Adipocyte (in vitro differentiated cells): Measurements from ENCODE around the gene PANK1.
"Not testable (repeated sequence)": the region's sequence is repeated elsewhere in the genome, so short reads cannot be mapped to it uniquely, and the experiment has no call there.

Source experiments
- DNase-seq: peaks from one replicate; pipeline ENCODE4 v3.0.0-alpha.2; 2015; ENCODE audit warnings: low read depth
- H3K27me3 ChIP-seq: replicated peaks from 2 replicates; pipeline ENCODE4 v1.7.0; 2013; ENCODE audit warnings: mild to moderate bottlenecking, low read length, moderate library complexity; ENCODE audit not compliant: control insufficient read depth, insufficient read depth
- H3K36me3 ChIP-seq: 2 replicates; pipeline ENCODE4 v1.7.0; 2013; ENCODE audit warnings: low read length, mild to moderate bottlenecking, moderate library complexity; ENCODE audit not compliant: control insufficient read depth, insufficient read depth, severe bottlenecking
- H3K4me1 ChIP-seq: 2 replicates; pipeline ENCODE4 v1.7.0; 2013; ENCODE audit warnings: mild to moderate bottlenecking, low read length, moderate library complexity; ENCODE audit not compliant: control insufficient read depth, insufficient read depth
- H3K4me3 ChIP-seq: 2 replicates; pipeline ENCODE4 v1.7.0; 2013; ENCODE audit warnings: mild to moderate bottlenecking, low read length, moderate library complexity
- H3K9ac ChIP-seq: 2 replicates; pipeline ENCODE4 v1.7.0; 2013; ENCODE audit warnings: mild to moderate bottlenecking, low read length, moderate library complexity
- H3K9me3 ChIP-seq: 2 replicates; pipeline ENCODE4 v1.7.0; 2013; ENCODE audit warnings: mild to moderate bottlenecking, low read length, moderate library complexity; ENCODE audit not compliant: control insufficient read depth

The PANK1 gene

DNA sequence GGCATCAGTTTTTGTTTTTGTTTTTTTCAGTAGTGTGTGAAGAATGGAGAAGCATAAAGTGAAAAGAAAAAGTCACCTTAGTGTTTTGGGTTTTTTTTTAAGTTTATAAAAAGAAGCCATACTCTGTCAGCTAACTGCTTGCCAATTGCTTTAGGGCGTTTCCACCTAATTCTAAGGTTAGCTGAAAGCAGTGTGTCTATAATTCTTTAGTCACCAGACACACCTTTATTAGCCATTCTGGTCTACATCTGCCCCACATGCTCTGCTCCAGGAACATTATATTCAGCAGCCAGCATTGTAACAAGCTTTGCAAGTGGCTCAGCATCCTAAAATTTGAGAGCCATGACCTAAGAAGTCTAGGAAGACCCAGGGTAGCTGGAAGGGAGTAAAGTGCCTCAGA is 95.5 kb downstream of the PANK1 start:
- H3K4me1 ChIP-seq = peaks cover 13% of the 10 kb centered on the region
- H3K9me3 ChIP-seq = peaks cover 2% of the 10 kb centered on the region
- no peak overlapping the region for H3K4me3 ChIP-seq
- H3K9ac ChIP-seq = no peak overlapping the region
- H3K27me3 ChIP-seq = peaks cover 10% of the 10 kb centered on the region
- H3K36me3 ChIP-seq = no peaks in the 10 kb centered on the region
- DNase-seq = no peak

DNA sequence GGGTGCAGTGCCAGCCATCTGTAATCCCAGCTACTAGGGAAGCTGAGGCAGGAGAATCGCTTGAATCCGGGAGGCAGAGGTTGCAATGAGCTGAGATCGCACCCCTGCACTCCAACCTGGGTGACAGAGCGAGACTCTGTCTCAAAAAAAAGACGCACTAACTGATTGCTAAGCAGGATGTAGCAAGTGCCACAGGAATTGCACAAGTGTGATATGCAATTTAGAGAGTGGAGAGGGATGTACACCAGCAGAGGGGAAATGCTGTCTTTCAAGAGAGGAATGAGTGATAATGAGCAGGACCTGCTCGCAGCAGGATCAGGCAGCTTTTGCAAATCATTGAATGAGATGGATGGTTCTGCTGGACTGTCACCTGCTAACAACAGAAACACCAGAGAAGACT is 96.4 kb downstream of the PANK1 start:
- no peak for DNase-seq
- Histone ChIP-seq H3K4me1 (peaks cover 13% of the 10 kb centered on the region), H3K9ac (no peak overlapping the region), H3K4me3 (no peak overlapping the region), H3K36me3 (no peaks in the 10 kb centered on the region), H3K27me3 (peaks cover 10% of the 10 kb centered on the region), H3K9me3 (peaks cover 2% of the 10 kb centered on the region)

DNA sequence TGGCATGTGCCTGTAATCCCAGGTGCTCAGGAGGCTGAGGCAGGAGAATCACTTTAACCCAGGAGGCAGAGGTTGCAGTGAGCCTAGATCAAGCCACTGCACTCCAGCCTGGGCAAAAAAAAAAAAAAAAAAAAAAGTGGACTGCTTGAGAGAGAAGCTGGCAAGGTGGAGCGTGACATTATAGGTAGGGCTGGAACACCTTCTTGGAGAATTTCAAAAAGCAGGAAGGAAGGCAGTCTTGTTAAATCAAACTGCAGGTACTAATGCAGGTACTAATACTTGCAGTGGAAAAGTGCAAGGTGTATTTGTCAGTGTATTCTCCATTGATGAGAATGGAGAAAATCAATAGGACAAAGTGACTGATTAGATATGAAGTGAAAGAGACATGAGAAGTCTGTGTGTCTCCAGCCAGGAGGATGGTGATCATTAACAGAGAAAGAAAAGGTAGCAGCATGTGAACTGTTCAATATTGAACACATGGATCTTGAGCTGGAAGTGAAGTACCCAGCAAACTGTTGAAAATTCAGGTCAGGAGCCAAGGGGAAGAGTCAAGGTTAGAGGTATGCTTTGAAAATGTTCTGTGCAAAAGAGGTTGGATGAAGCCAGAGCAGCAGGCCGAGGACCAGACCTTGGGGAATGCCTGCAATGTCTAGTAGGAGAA is 97.1 kb downstream of the PANK1 start:
- Histone ChIP-seq H3K4me1 (peaks cover 8% of the 10 kb centered on the region), H3K9ac (no peak overlapping the region)

DNA sequence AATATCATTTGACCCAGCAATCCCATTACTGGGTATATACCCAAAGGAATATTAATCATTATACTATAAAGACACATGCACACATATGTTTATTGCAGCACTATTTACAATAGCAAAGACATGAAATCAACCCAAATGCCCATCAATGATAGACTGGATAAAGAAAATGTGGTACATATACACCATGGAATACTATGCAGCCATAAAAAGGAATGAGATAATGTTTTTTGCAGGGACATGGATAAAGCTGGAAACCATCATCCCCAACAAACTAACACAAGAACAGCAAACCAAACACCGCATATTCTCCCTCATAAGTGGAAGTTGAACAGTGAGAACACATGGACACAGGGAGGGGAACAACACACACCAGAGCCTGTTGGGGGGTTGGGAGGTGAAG is 98.4 kb downstream of the PANK1 start:
- H3K9me3 ChIP-seq = not testable (repeated sequence)

More for the DNA sequence above, 97.1 kb downstream of the PANK1 start:
- Histone ChIP-seq H3K27me3 (peaks cover 10% of the 10 kb centered on the region), H3K9me3 (peaks cover 2% of the 10 kb centered on the region), H3K4me3 (no peak overlapping the region), H3K36me3 (no peaks in the 10 kb centered on the region)
- no peak for DNase-seq

DNA sequence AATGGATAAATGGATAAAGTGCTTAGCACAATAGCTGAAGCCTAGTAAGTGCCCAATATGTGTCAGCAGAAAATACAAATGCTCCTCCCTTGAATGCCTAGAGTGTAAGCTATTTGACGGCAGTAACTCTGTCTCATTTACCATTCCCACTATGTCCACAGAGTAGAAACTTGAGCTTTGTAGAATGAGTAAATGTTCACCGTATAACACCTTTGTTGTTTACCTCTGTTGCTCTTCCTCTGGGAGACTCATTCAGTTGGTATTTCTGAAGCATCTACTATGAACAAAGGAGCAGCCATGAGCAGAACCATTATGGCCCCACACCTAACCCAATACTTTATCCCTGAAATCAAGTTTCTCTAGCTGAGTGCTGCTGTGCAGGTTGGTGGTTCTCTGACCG is 101.2 kb downstream of the PANK1 start:
- Histone ChIP-seq H3K9me3 (peaks cover 2% of the 10 kb centered on the region), H3K27me3 (peaks cover 6% of the 10 kb centered on the region), H3K36me3 (no peaks in the 10 kb centered on the region), H3K9ac (no peak overlapping the region), H3K4me3 (no peak overlapping the region), H3K4me1 (no peaks in the 10 kb centered on the region)
- DNase-seq = no peak

More for the DNA sequence above, 98.4 kb downstream of the PANK1 start:
- not testable (repeated sequence) for H3K4me1 ChIP-seq, H3K36me3 ChIP-seq, H3K9ac ChIP-seq, DNase-seq, H3K4me3 ChIP-seq, H3K27me3 ChIP-seq

DNA sequence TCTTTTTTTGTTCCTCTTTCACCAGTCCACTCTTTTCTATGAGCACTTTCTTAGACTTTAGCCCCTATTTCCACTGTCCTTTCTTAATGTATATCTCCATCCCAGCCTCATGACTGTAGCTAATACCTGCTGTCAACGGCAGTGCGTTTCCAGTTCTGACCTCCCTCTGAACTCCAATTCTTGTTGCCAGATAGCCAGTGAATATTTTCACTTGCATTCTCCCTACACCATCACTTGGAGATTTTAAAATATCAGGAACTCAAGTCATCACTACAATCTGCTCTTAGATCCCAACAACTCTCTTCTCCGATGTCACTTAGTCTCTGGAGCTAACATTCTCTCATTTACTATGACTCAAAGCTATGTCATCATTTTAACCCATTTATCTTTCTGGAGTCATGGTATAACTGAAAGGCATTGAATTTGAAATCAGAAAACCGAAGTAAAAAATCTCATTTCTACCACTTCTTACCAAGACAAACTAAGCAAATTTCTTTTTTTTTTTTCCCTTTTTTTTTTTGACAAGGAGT is 104.6 kb downstream of the PANK1 start:
- no peak for DNase-seq
- H3K9me3 ChIP-seq = no peaks in the 10 kb centered on the region
- no peak overlapping the region for H3K4me3 ChIP-seq
- H3K9ac ChIP-seq = no peak overlapping the region
- H3K4me1 ChIP-seq = no peaks in the 10 kb centered on the region
- peaks cover 21% of the 10 kb centered on the region for H3K27me3 ChIP-seq
- no peaks in the 10 kb centered on the region for H3K36me3 ChIP-seq

DNA sequence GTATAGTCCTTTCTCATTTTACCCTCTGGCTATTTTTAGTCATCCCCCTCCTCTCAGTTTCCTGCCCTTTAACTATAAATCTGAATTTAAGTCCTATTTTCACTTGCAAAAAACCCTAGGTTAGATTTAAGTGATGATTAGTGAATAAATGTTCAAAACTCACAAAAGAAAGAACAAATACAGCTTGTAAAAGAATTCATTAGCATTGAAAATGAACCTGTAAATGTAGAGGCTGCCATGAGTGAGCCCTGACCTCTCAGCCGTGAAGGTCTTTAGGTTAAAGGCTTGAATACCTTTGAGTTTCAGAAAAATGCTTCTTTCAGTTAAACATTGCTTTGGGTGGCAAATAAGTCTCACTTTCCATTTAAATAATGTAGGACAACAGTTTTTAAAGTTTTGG is 107.7 kb downstream of the PANK1 start:
- Histone ChIP-seq H3K36me3 (no peaks in the 10 kb centered on the region), H3K4me1 (peaks cover 5% of the 10 kb centered on the region), H3K9me3 (no peaks in the 10 kb centered on the region), H3K27me3 (peaks cover 36% of the 10 kb centered on the region), H3K9ac (no peak overlapping the region), H3K4me3 (no peak overlapping the region)
- DNase-seq = no peak

DNA sequence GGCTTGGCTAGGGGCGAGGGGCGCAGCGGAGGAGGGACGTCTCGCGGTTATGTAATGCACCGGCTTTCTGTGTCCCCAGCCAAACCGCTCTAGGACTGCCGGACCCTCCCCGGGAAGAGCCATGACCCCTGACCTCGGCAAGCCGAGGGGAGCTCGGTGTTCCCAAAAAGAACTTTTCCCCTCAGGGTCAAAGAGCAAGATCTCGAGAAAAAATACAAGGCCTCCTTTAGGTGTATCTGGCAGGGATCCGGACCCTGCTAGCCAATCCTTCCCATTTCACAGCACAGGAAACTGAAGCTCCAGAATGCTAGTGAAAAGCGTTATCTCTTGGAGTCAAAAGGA is 109.1 kb downstream of the PANK1 start:
- Histone ChIP-seq H3K4me3 (peak overlapping the region; percentile 70), H3K9ac (peak overlapping the region; percentile 35), H3K9me3 (no peaks in the 10 kb centered on the region), H3K27me3 (peaks cover 36% of the 10 kb centered on the region), H3K4me1 (peaks cover 5% of the 10 kb centered on the region), H3K36me3 (no peaks in the 10 kb centered on the region)
- DNase-seq = no peak

DNA sequence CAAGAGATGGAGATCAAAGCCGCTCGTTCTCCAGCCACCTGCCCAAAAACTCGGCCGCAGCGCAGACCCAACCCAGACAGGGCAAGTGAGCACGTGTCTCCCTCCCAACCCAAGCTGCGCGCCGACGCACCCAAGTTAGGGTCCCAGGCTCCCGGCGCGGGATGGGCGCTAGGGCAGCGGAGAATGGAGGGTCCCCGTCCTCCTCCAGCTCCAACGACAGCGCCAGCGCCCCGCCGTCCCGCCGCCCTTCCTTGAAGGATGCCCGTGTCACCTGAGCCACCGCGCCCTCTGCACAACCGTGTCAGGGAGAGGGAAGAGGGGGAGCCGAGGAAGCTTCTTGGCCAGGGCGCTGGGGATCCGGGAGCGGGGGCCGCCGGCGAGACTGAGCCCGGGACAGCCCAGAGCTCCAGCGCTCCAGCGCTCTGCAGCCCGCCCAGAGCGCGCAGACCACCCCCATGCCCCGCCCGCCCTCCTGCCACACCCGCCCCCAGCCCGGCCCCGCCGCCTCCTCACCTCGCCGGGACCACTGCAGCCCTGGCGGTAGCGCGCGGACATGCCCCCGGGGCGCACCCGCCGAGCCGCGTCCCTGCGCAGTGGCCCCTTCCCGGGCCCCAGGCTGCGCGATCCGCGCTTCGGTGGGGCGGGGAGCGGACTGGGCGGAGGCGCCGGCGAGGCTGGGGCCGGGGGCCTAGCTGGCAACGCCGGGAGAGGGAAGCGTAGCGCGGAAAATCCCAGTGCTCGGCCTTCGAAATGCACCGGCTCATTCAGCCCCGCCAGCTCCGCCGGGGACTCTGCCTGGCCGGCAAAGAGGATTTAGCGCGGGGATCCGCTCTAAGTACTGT is 109.7 kb downstream of the PANK1 start, which contains the start of gene SLC16A12:
Gene SLC16A12 (minus strand): TSS at position 424 of the 842 bp plus-strand sequence. CDS start 73,016 bp downstream, outside the sequence.
- H3K9me3 ChIP-seq = no peaks in the 10 kb centered on the region
- H3K27me3 ChIP-seq = peaks cover 35% of the 10 kb centered on the region
- peak; percentile 53 for DNase-seq
- H3K4me1 ChIP-seq = peaks cover 5% of the 10 kb centered on the region
- no peaks in the 10 kb centered on the region for H3K36me3 ChIP-seq
- H3K9ac ChIP-seq = peak within 1 kb of the TSS; percentile 35
- peak within 1 kb of the TSS; percentile 72 for H3K4me3 ChIP-seq

DNA sequence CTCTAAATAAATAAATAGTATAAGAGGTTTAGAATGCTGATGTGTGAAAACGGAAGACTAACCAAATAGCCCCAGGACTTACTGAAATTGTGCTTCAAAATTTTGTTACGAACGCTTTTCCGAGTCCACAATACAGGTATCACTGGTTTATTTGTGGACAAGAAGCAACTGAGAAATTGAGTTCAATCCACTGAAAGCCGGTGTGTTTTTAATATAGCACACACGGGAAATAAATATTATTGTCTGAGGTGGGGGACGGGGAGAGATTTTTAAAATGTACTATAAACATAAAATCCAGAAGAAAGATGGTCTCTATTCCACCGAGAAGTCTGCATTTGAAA is 110.2 kb downstream of the PANK1 start:
- H3K9ac ChIP-seq = no peak overlapping the region
- peaks cover 5% of the 10 kb centered on the region for H3K4me1 ChIP-seq

More for the DNA sequence above, 110.2 kb downstream of the PANK1 start:
- peak overlapping the region; percentile 72 for H3K4me3 ChIP-seq
- H3K36me3 ChIP-seq = no peaks in the 10 kb centered on the region
- H3K9me3 ChIP-seq = no peaks in the 10 kb centered on the region
- peaks cover 30% of the 10 kb centered on the region for H3K27me3 ChIP-seq
- DNase-seq = no peak
